Ishikawa (cell line): ENCODE measurements around the gene FNBP1L.

Source experiments
- CEBPB ChIP-seq: IDR thresholded peaks from 2 replicates; pipeline ENCODE4 v1.6.1; 2012
- CREB1 ChIP-seq: IDR thresholded peaks from 2 replicates; pipeline ENCODE4 v1.6.1; 2012; ENCODE audit warnings: low read depth
- EGR1 ChIP-seq: IDR thresholded peaks from 2 replicates; pipeline ENCODE4 v1.6.1; 2012
- EP300 ChIP-seq: IDR thresholded peaks from 2 replicates; pipeline ENCODE4 v1.6.1; 2012; ENCODE audit warnings: borderline replicate concordance
- FOXM1 ChIP-seq: IDR thresholded peaks from 2 replicates; pipeline ENCODE4 v1.6.1; 2012; ENCODE audit warnings: low read depth, borderline replicate concordance
- NFIC ChIP-seq: IDR thresholded peaks from 2 replicates; pipeline ENCODE4 v1.6.1; 2012
- RAD21 ChIP-seq: IDR thresholded peaks from 2 replicates; pipeline ENCODE4 v1.6.1; 2012; ENCODE audit warnings: low read depth
- TAF1 ChIP-seq: IDR thresholded peaks from 2 replicates; pipeline ENCODE4 v1.6.1; 2012; ENCODE audit warnings: low read depth, mild to moderate bottlenecking
- TCF12 ChIP-seq: IDR thresholded peaks from 2 replicates; pipeline ENCODE4 v1.6.1; 2012; ENCODE audit warnings: low read depth
- TEAD4 ChIP-seq: IDR thresholded peaks from 2 replicates; pipeline ENCODE4 v1.6.1; 2012
- YY1 ChIP-seq: IDR thresholded peaks from 2 replicates; pipeline ENCODE4 v1.6.1; 2012; ENCODE audit warnings: low read depth
- ZBTB7A ChIP-seq: IDR thresholded peaks from 2 replicates; pipeline ENCODE4 v1.6.1; 2012; ENCODE audit warnings: low read depth
- TF ChIP-seq, protein P1 (sequence below): IDR thresholded peaks from 2 replicates; pipeline ENCODE4 v1.6.1; 2012; ENCODE audit warnings: low read depth, mild to moderate bottlenecking
- TF ChIP-seq, protein P2 (sequence below): IDR thresholded peaks from 2 replicates; pipeline ENCODE4 v1.6.1; 2012
- TF ChIP-seq, protein P3 (sequence below): IDR thresholded peaks from 2 replicates; pipeline ENCODE4 v1.6.1; 2012

The FNBP1L gene

DNA sequence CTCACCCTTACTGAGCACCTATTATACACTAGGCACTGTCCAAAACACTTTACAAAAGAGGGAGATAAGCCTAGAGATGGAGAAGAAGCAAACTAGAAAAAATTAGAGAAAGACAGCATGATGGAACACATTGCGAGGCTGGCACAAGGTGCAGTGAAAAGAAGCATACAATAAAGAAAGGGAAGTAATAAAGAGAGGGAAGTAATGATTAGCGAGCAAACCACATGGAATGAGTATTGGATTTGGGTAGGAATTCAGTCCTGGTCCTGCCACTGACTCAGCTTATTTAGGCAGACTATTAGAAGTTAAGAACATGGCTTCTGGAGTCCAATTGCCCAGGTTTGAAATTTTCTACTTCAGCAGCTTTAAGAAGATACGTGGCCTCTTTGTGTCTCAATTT lies 32.6 kb upstream of the FNBP1L start:
- no peak for TF ChIP-seq EP300
- no peak for TF ChIP-seq EGR1
- TF ChIP-seq FOXM1 = no peak
- TF ChIP-seq ZBTB7A = no peak
- TF ChIP-seq RAD21 = no peak
- TF ChIP-seq TCF12 = no peak

- no peak for TF ChIP-seq CEBPB
- no peak for TF ChIP-seq FOXM1
- no peak for TF ChIP-seq ZBTB7A
- no peak for TF ChIP-seq YY1
- TF ChIP-seq NFIC = no peak
- TF ChIP-seq EGR1 = no peak
- no peak for TF ChIP-seq TEAD4
- TF ChIP-seq EP300 = no peak
- TF ChIP-seq, protein P1, sequence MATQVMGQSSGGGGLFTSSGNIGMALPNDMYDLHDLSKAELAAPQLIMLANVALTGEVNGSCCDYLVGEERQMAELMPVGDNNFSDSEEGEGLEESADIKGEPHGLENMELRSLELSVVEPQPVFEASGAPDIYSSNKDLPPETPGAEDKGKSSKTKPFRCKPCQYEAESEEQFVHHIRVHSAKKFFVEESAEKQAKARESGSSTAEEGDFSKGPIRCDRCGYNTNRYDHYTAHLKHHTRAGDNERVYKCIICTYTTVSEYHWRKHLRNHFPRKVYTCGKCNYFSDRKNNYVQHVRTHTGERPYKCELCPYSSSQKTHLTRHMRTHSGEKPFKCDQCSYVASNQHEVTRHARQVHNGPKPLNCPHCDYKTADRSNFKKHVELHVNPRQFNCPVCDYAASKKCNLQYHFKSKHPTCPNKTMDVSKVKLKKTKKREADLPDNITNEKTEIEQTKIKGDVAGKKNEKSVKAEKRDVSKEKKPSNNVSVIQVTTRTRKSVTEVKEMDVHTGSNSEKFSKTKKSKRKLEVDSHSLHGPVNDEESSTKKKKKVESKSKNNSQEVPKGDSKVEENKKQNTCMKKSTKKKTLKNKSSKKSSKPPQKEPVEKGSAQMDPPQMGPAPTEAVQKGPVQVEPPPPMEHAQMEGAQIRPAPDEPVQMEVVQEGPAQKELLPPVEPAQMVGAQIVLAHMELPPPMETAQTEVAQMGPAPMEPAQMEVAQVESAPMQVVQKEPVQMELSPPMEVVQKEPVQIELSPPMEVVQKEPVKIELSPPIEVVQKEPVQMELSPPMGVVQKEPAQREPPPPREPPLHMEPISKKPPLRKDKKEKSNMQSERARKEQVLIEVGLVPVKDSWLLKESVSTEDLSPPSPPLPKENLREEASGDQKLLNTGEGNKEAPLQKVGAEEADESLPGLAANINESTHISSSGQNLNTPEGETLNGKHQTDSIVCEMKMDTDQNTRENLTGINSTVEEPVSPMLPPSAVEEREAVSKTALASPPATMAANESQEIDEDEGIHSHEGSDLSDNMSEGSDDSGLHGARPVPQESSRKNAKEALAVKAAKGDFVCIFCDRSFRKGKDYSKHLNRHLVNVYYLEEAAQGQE = no peak
- no peak for TF ChIP-seq RAD21
- no peak for TF ChIP-seq TAF1
- TF ChIP-seq, protein P2, sequence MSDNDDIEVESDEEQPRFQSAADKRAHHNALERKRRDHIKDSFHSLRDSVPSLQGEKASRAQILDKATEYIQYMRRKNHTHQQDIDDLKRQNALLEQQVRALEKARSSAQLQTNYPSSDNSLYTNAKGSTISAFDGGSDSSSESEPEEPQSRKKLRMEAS = no peak
- TF ChIP-seq TCF12 = no peak
- TF ChIP-seq CREB1 = no peak
Observed at GRCh38 chr1:93416183-93416582, 31.7 kb upstream of the FNBP1L start.

- TF ChIP-seq, protein P3, sequence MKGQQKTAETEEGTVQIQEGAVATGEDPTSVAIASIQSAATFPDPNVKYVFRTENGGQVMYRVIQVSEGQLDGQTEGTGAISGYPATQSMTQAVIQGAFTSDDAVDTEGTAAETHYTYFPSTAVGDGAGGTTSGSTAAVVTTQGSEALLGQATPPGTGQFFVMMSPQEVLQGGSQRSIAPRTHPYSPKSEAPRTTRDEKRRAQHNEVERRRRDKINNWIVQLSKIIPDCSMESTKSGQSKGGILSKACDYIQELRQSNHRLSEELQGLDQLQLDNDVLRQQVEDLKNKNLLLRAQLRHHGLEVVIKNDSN = peak; percentile 54
- TF ChIP-seq, protein P1 = no peak
Observed at GRCh38 chr1:93419344-93419743, 28.6 kb upstream of the FNBP1L start.

DNA sequence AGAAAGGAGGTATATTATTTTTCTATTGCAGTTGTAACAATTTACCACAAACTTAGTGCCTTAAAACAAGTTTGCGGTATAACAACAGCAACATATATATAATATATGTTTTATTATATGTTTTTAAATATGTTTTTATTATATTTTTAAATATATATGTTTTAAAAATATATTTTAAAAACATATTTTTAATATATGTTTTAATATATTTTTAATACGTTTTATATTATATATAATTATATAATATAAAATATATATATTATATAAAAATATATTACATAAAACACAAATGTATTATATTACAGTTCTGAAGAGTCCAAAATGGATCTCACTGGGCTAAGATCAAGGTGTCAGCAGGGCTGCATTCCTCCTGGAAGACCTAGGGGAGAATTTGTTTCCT lies 27.5 kb upstream of the FNBP1L start:
- no peak for TF ChIP-seq TCF12
- TF ChIP-seq FOXM1 = no peak
- TF ChIP-seq EGR1 = no peak
- TF ChIP-seq RAD21 = no peak
- TF ChIP-seq YY1 = no peak
- TF ChIP-seq, protein P3 = no peak
- TF ChIP-seq CEBPB = no peak
- TF ChIP-seq NFIC = no peak
- TF ChIP-seq, protein P2 = no peak
- TF ChIP-seq, protein P1 = no peak
- no peak for TF ChIP-seq EP300
- no peak for TF ChIP-seq CREB1
- no peak for TF ChIP-seq TAF1
- TF ChIP-seq TEAD4 = no peak
- TF ChIP-seq ZBTB7A = no peak

- TF ChIP-seq ZBTB7A = no peak
- TF ChIP-seq TEAD4 = no peak
- TF ChIP-seq, protein P3 = no peak
- no peak for TF ChIP-seq CEBPB
- no peak for TF ChIP-seq EP300
- TF ChIP-seq YY1 = no peak
- no peak for TF ChIP-seq NFIC
- TF ChIP-seq, protein P1 = no peak
- TF ChIP-seq CREB1 = no peak
- TF ChIP-seq TAF1 = no peak
- TF ChIP-seq TCF12 = no peak
- TF ChIP-seq, protein P2 = no peak
Observed at GRCh38 chr1:93426181-93426580, 21.7 kb upstream of the FNBP1L start.
